Islet precursor cell (in vitro differentiated cells): Measurements from ENCODE around the gene PCSK5.
"Not testable (repeated sequence)": the region's sequence is repeated elsewhere in the genome, so short reads cannot be mapped to it uniquely, and the experiment has no call there.

Experiments
- DNase-seq: peaks from one replicate; pipeline ENCODE4 v3.0.0-alpha.2; 2018

The PCSK5 gene

DNA sequence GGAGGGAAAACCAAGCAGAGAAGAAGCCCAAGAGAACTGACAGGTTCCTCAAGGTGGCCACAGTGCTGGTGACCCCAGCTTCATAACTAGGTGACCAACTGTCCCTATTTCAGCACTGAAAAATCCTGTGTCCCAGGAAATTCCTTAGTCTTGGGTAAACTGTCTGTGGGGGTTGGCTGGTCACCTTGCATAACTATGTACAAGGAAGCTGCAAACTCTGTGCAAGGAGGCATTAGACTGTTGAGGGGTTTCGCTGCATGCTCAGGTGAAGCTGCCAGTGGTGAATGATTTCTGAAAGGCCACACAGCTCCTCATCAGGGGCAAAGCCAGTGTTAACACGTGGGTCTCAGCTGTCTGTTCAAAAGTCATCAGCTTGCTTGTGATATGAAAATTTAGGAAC lies 36.9 kb downstream of the PCSK5 start:
- DNase-seq = no peak

- DNase-seq = no peak
Measured at GRCh38 chr9:75930190-75930589, 39.7 kb downstream of the PCSK5 start.

DNA sequence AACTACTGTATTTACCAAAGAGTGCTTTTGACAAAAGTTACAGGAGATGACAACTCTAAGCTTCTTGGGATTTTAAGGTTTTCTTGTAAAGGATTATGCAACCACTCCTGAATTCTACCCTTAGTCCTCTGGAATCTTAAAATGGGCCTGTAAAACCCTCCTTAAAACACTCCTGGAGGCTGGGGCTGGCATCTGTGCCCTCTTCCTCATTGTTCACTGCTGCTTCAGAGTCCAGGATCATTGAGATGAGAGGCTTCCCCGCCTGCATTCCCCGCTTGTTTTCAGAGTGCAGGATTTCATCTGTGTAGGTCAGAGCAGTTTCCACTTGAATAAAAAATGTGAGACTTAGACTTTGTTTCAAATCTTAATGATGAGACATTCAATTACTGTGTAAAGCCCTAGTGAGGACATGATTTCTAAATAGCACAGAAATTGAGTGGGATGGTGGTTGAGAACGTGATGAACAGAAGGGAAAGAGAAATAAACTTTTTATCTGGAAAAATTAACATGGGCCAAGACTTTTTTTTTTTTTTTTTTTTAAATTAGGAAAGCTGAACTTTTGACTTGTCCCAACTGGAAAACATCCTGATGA lies 40.4 kb downstream of the PCSK5 start:
- DNase-seq = no peak

DNA sequence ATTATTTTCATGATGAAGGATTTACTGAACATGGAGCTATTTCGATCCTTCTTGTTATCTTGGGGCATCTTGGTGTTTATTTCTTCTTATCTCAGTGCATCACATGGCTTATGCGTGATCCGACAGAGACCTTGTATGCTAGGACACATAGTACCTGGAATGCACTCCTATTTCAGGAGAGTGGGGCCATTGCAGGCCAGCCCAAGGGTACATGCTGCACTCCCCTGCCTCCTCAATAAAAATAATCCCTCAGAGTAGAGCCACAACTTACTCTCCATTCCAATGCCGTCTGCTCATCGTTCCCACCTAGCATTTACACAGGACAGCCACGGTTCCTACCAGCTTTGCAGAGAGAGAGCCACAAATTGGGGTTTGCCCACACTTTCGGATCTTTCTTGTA lies 43.5 kb downstream of the PCSK5 start:
- no peak for DNase-seq

- no peak for DNase-seq
Measured at GRCh38 chr9:75935591-75935990, 45.1 kb downstream of the PCSK5 start.

GRCh38 chr9:75937521-75938258 lies 47.2 kb downstream of the PCSK5 start:
- no peak for DNase-seq

DNA sequence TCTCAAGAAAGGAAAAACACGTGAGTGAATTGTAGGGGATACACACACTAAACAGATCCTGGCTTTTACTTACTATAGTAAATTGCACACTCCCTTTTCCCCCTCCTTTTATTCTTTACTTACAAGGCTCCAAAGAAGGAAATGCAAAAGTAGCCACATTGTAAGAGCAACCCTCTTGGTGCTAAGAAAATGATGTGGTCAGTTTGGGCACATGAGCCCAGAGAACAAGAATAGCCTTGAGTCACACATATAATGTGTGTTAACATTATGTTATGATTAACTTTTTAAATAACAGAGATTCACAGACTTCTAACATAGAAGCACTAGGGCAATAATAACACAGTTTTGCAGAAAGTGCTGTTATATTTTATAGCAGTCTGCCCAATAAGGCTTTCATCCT lies 48.5 kb downstream of the PCSK5 start:
- DNase-seq = no peak

GRCh38 chr9:75939536-75940111 lies 49.2 kb downstream of the PCSK5 start:
- DNase-seq = no peak

DNA sequence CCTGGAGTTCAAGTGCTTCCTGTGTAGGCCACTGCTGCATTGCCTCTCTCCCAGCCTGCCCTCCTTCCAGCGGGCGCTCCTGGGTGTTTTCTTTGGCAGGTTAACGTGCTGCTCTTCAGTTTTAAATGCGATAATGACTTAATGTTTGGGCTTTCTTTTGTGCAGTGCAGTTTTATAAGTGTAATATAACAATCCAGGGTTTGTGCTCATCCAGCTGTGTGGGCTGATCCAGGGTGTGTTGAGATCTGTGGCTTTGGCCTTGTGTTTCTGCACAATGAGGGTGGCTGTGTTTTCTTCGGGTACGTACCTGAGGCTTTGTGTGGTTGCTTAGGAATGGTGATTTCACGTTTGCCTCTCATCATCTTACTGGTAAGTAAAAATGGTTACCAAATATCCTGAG lies 50.6 kb downstream of the PCSK5 start:
- DNase-seq = no peak

GRCh38 chr9:75941577-75942311 lies 51.3 kb downstream of the PCSK5 start:
- no peak for DNase-seq

DNA sequence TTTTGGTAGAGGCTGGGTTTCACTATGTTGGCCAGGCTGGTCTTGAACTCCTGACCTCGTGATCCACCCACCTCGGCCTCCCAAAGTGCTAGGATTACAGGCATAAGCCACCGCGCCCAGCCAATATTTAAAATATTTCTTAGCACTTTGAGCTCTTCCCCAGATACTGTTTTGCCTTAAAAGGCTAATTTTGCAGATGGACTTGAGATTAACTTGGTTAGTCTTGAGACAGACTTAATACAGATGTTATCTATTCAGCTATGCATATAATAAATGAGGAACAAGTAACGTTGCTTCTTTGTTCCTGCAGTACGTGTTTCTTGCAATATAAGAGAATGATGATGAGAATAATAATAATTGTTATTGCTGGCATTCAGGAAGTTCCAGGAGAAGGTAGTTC lies 56.3 kb downstream of the PCSK5 start:
- DNase-seq = no peak

GRCh38 chr9:75947233-75947632 lies 56.8 kb downstream of the PCSK5 start:
- no peak for DNase-seq

DNA sequence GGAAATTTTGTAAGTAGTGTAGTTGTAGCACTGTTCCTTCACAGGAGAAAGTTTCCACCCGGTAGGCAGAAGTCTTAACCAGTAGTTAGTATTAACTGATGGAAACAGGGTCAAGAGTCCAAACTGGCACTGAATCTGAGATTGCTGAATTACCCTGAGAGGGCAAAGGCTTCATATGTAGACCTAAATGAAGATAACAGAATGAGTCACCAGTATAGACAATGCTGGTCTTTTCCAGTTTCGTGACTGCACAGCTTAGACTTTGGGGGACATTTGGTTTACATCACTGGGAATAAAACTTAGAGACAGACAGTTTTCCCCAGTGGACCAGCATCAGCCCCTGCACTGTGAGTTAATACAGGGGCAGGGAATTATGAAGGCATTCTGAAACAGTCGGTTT lies 60.5 kb downstream of the PCSK5 start:
- DNase-seq = no peak

GRCh38 chr9:75953218-75953617 lies 62.7 kb downstream of the PCSK5 start:
- no peak for DNase-seq

- no peak for DNase-seq
Measured at GRCh38 chr9:75956161-75956560, 65.7 kb downstream of the PCSK5 start.

DNA sequence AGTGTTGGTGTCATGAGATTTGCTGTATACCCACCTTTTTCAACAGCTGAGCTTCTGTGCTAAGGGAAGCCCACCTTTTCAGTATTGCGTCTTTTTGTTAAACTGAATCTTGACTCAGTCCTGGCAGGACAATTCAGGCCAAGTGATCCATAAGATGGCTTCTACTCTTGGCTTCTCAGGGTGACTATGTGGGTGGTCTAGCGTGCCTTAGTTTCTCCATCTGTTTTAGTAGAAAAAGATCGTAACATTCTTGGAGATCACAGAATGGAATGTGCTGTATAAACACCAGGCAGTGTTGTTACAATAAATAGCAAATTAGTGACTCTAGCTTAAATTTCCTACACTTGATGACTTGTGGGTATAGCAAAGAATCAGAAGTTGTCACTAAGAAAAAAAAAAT lies 66.6 kb downstream of the PCSK5 start:
- no peak for DNase-seq

DNA sequence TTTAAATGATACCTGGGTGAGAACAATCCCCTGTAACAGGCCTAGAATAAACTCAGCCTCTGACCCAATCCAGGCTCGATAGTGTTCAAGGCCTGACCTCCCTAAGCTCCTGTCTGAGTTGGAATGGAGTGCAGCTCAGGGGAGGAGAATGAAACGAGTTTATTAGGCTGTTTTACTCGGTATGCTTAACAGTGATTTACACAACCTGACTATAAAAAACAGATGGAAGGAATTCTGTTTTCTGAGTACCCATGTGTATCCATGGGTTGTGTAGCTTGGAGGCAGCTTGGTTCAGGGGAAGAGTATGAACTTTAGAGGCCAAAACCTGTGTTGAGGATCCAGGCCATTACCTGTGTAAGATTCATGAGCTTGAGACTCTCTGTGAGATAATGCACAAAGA lies 67.8 kb downstream of the PCSK5 start:
- no peak for DNase-seq

DNA sequence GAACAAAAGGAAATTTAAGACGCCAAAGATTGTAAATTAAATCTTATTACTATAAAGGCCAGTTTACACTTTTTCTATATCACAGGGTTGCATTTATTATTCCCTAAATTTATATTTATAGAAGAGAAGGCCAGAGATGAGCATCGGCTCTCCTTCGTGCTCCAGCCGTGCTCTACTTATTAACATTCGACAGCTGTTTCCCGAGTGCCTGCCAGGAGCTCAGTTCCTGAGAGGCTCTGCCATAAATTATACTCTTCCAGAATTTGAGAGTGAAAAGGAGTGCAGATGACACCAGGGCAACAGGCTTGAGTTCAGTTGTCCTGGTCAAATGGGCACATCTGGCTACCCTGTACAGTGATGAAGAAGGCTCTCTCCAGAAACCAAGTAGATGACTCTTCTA lies 70.1 kb downstream of the PCSK5 start:
- no peak for DNase-seq

DNA sequence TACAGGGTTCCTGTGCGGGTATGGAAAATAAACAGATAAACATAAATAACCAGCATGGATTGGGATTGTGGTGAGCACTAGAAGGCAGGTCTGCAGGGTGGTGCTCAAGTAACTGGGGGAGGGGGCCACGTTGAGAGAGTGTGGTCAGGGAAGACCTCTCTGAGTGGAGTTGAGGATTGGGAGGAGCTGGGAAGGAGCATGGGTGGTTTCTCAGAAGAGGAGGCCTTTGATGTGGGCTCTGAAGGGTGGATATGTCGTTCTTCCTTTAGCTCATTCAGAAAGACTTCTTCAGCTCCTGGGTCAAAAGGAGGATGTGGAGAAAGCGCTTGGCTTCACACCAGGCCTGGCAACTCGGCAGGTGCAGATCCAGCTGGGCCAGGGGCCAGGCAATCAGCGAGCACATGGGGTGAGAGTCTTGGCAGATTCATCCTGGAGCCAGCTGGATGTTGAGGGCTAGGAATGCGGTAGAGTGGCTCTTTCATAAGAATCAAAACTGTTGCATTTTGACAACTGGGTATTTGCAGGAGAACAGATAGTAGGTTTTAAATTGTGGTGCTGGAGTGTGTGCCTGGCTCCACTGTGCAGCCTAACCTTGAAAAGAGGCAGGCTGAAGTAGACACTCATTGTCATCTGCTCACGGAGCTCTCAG lies 71.7 kb downstream of the PCSK5 start:
- DNase-seq = no peak

DNA sequence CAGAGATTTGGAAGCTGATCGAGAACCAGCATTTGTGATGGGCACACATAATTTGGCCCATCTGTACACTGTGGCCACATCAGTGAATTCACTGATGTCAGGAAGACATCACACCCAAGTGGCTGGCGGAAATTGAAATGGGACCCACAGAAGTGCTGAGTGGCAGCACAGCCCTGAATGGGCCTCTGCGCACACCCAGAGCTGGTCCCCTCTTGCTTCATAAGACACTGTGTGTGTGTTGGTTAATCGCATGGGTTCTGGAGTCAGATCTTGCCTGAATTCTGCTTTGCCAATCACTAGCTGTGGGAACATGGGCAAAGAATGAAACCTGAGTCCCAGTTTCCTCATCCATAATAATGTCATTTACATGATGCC lies 72.2 kb downstream of the PCSK5 start:
- no peak for DNase-seq

DNA sequence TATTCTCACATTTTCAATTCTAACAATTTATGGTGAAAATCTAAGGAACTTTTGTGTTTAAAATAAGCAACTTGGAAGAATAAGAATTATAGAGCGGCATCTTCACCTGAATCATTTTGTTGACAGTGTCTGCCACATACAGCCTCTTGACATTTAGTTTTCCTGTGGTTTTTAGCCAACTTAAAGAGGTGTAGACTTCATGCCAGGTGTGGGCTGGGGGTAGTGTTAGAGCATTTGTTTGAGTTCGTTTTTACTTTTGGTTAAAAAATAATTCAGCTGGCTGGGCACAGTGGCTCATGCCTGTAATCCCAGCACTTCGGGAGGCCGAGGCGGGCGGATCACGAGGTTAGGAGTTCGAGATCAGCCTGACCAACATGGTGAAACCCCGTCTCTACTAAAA lies 72.8 kb downstream of the PCSK5 start:
- not testable (repeated sequence) for DNase-seq

DNA sequence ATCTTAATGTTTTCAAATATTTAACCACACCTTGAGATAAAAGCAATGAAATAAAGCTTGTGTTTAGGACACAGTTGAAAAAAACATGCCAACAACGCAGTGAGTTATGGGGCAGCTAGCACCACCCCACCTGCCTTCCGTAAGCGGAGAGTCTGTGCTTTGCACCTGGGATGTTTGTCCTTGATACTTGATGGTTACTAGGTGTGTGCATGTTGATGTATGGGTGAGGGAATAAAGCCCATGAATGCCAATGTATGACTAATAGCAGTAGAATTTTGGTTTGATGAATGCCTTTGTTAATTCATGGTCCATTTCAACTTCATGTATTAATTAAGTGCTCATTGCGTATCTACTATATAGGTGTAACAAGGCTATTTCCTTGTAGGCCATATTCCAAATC lies 74.0 kb downstream of the PCSK5 start:
- no peak for DNase-seq

- no peak for DNase-seq
Measured at GRCh38 chr9:75965231-75965630, 74.8 kb downstream of the PCSK5 start.

DNA sequence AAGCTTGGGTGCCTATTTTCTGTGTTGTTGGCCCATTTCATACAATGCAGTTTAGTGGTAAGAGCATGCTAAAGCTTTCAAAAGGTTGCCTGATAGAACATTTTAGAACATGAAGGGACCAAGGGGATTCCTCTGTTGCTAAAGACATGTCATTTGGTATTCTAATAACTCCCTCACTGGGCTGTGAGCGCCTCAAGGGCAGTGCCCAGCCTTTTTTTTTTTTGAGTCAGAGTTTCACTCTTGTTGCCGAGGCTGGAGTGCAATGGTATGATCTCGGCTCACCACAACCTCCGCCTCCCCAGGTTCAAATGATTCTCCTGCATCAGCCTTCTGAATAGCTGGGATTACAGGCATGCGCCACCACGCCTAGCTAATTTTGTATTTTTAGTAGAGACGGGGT lies 77.1 kb downstream of the PCSK5 start:
- no peak for DNase-seq
